B cell (primary cell): Measurements from ENCODE around the gene IGFN1. TPM values are rescaled to one million over a fixed set of nuclear protein-coding genes. Genes with fewer than 3 reads are reported as not detected.

ENCODE experiments used
- ATAC-seq: fragments of 200-7000 bp; cut with Tn5 transposase; one replicate; pipeline ENCODE4 v1.10.0; 2021; ENCODE audit warnings: low read depth, mild to moderate bottlenecking, moderate number of reproducible peaks, moderate library complexity
- CTCF ChIA-PET: fragments of 350-600 bp; sonication (Branson Sonifier 250); formaldehyde crosslinking; loops from one replicate; lab custom pipeline; 2021; ENCODE audit warnings: antibody characterized with exemption, inconsistent platforms; lab: Charles Lee
- POLR2A ChIA-PET: fragments of 350-600 bp; sonication (Branson Sonifier 250); formaldehyde crosslinking; loops from one replicate; lab custom pipeline; 2021; ENCODE audit warnings: antibody characterized with exemption; lab: Charles Lee
- DNase-seq: peaks from one replicate; pipeline ENCODE4 v3.0.0; 2013
- H2AFZ ChIP-seq: 2 replicates; pipeline ENCODE4 v1.6.1; 2012; ENCODE audit warnings: mild to moderate bottlenecking, low read depth, low read length; ENCODE audit not compliant: insufficient read depth, poor library complexity, severe bottlenecking
- H3K27ac ChIP-seq, 2 donors: 1 replicate in 1 of 2; 2 replicates in 1 of 2; pipeline ENCODE4 v1.5.1; 2012 to 2013; ENCODE audit warnings: low read length in 2 of 2, mild to moderate bottlenecking in 2 of 2, moderate library complexity in 1 of 2
- H3K27me3 ChIP-seq, 4 experiments: fragments of 200-600 bp in 1 of 4; sonication (generic) in 1 of 4; replicated peaks in 1 of 4; 1 replicate in 2 of 4; 2 replicates in 2 of 4; pipeline versions ENCODE4 v1.6.1 to v1.7.0; 2013 to 2016; ENCODE audit warnings: low read length in 3 of 4, mild to moderate bottlenecking in 2 of 4, mixed read lengths in 1 of 4, moderate library complexity in 1 of 4; ENCODE audit not compliant: insufficient read depth in 4 of 4, control insufficient read depth in 3 of 4; ENCODE audit errors: control extremely low read depth in 1 of 4
- H3K36me3 ChIP-seq, 2 experiments: replicated peaks in 1 of 2; 1 replicate in 1 of 2; 2 replicates in 1 of 2; pipeline versions ENCODE4 v1.6.1 to v1.7.1; 2013; ENCODE audit warnings: low read length in 1 of 2; ENCODE audit not compliant: insufficient read depth in 2 of 2, control insufficient read depth in 1 of 2; ENCODE audit errors: control extremely low read depth in 1 of 2, extremely low read depth in 1 of 2
- H3K4me1 ChIP-seq, 2 donors: fragments of 200-600 bp in 1 of 2; sonication (generic) in 1 of 2; 1 replicate in 1 of 2; 2 replicates in 1 of 2; pipeline versions ENCODE4 v1.5.1 to v1.6.1; 2013 to 2017; ENCODE audit warnings: low read length in 2 of 2; ENCODE audit not compliant: control insufficient read depth in 2 of 2, insufficient read depth in 2 of 2
- H3K4me2 ChIP-seq: replicated peaks from 2 replicates; pipeline ENCODE3; 2012; ENCODE audit warnings: mild to moderate bottlenecking, low read depth, low read length; ENCODE audit not compliant: poor library complexity, severe bottlenecking
- H3K4me3 ChIP-seq, 5 experiments: fragments of 200-600 bp in 1 of 5; sonication (generic) in 1 of 5; 1 replicate in 3 of 5; 2 replicates in 2 of 5; pipeline versions ENCODE4 v1.5.1 to v1.7.0; 2011 to 2016; ENCODE audit warnings: low read length in 4 of 5, mild to moderate bottlenecking in 4 of 5, low read depth in 2 of 5, control low read depth in 1 of 5, moderate library complexity in 1 of 5; ENCODE audit not compliant: insufficient read depth in 1 of 5; ENCODE audit errors: control extremely low read depth in 1 of 5, extremely low read depth in 1 of 5
- H3K79me2 ChIP-seq: fragments of 200-600 bp; sonication (generic); one replicate; pipeline ENCODE4 v1.6.0; 2016; ENCODE audit warnings: low read length; ENCODE audit not compliant: control insufficient read depth, insufficient read depth
- H3K9ac ChIP-seq: fragments of 200-600 bp; sonication (generic); 2 replicates; pipeline ENCODE4 v1.6.1; 2017; ENCODE audit warnings: mild to moderate bottlenecking, low read length, moderate library complexity
- H3K9me3 ChIP-seq, 3 donors: one replicate each; pipeline versions ENCODE4 v1.6.1 to v1.7.1; 2013; ENCODE audit warnings: low read length in 2 of 3; ENCODE audit not compliant: control insufficient read depth in 2 of 3, insufficient read depth in 1 of 3; ENCODE audit errors: control extremely low read depth in 1 of 3
- H4K20me1 ChIP-seq: 2 replicates; pipeline ENCODE4 v1.6.0; 2012; ENCODE audit warnings: mild to moderate bottlenecking, low read length; ENCODE audit not compliant: insufficient read depth, control insufficient read depth, poor library complexity, severe bottlenecking
- H3K27ac Mint-ChIP-seq: one replicate; pipeline ENCODE4 v1.8.0; 2021; ENCODE audit warnings: mixed read lengths
- H3K27me3 Mint-ChIP-seq: one replicate; pipeline ENCODE4 v1.8.0; 2021; ENCODE audit warnings: mixed read lengths
- H3K4me1 Mint-ChIP-seq: one replicate; pipeline ENCODE4 v1.8.0; 2021; ENCODE audit warnings: mixed read lengths
- H3K4me3 Mint-ChIP-seq: one replicate; pipeline ENCODE4 v1.8.0; 2021; ENCODE audit warnings: mixed read lengths
- H3K9me3 Mint-ChIP-seq: one replicate; pipeline ENCODE4 v1.8.0; 2022; ENCODE audit warnings: mixed read lengths; ENCODE audit not compliant: insufficient read depth
- CTCF ChIP-seq: fragments of 200-600 bp; IDR thresholded peaks from one replicate; pipeline ENCODE4 v1.8.0; 2022; ENCODE audit warnings: antibody characterized with exemption, mild to moderate bottlenecking
- EZH2 ChIP-seq: IDR thresholded peaks from 2 replicates; pipeline ENCODE4 v1.6.1; 2012; ENCODE audit warnings: borderline replicate concordance, low read depth, mild to moderate bottlenecking, moderate library complexity, low read length; ENCODE audit not compliant: insufficient read depth, poor library complexity, severe bottlenecking
- WGBS: methylation state at CpG from one replicate; pipeline ENCODE4 v1.1.5; 2013; ENCODE audit warnings: missing lambda C conversion rate; ENCODE audit not compliant: insufficient coverage; 5-methylcytosine and 5-hydroxymethylcytosine counted together
- intact Hi-C: fragments of 100-400 bp; cut with micrococcal nuclease; formaldehyde crosslinking; loops from one replicate; pipeline ENCODE4 v1.10.0; 2022
- polyA plus RNA-seq: library from polyadenylated mRNA; depleted of rRNA; stranded (reverse); fragments of >200 nt; gene quantifications from 2 replicates; pipeline ENCODE4 v1.2.3, GENCODE V29; 2012
- total RNA-seq, 2 donors: library from RNA; stranded (reverse); fragments of 120-200 nt in 1 of 2; gene quantifications; 1 replicate in 1 of 2; 2 replicates in 1 of 2; pipeline versions ENCODE4 v1.2.3 to v1.2.4, GENCODE V29; 2013 to 2022

IGFN1 gene
- total and polyA plus RNA-seq, 2 donors (not counting 1 experiment from before 2014, with no cell fraction given): not detected

DNA sequence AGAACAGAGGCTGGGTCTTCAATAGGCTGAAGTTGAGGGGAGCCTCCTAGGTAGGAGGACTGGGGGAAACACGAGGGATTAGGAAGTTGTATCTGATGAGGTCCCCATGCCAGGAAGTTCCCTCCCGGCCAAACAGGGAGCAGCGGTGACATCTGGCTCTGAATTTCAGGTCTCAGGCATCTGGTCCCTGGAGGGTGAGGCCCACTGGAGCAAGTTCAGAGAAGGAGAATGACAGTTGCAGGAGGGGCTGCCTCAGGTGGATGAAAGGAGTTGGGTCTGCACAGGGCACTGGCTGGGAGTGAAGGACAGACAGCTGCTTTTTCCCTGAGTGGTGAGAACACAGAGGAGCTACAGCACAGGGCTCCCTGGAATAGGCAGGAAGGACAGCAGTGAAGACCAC lies 45.5 kb upstream of the IGFN1 start:
- DNase-seq (no peak), ATAC-seq (no peak)
- CTCF ChIA-PET: no interaction called here
- Histone ChIP-seq H3K36me3 (peaks cover 0 to 70% of the 10 kb centered on the region in 2 experiments), H3K27ac (no peak overlapping the region), H3K9ac (no peak overlapping the region), H2AFZ (no peak overlapping the region), H3K27me3 (no peaks in the 10 kb centered on the region), H3K4me2 (no peak overlapping the region), H4K20me1 (no peaks in the 10 kb centered on the region), H3K9me3 (no peaks in the 10 kb centered on the region), H3K4me3 (no peak overlapping the region), H3K4me1 (peaks cover 0 to 4% of the 10 kb centered on the region in 2 donors), H3K79me2 (no peaks in the 10 kb centered on the region)
- POLR2A ChIA-PET: interaction anchor here (0.8 kb wide), 1 partner anchor 9 kb away, joined by 3 read pairs; no protein-coding TSS in a partner anchor
- Mint-ChIP-seq H3K9me3 (no peaks in the 10 kb centered on the region), H3K27me3 (no peaks in the 10 kb centered on the region), H3K4me3 (no peak overlapping the region), H3K4me1 (peaks cover under 1% of the 10 kb centered on the region), H3K27ac (no peak overlapping the region)
- 95% methylated on average over 3 of the region's 3 CpGs for WGBS
- TF ChIP-seq CTCF (no peak), EZH2 (no peak)
- intact Hi-C loops: no loop called here

- Histone ChIP-seq H3K36me3 (peaks cover 0 to 72% of the 10 kb centered on the region in 2 experiments), H3K4me1 (no peaks in the 10 kb centered on the region), H3K27ac (no peak overlapping the region), H4K20me1 (no peaks in the 10 kb centered on the region), H3K4me2 (no peak overlapping the region), H3K27me3 (no peaks in the 10 kb centered on the region), H3K4me3 (no peak overlapping the region), H3K9ac (no peak overlapping the region), H3K9me3 (no peaks in the 10 kb centered on the region), H3K79me2 (no peaks in the 10 kb centered on the region), H2AFZ (no peak overlapping the region)
- DNase-seq (no peak), ATAC-seq (no peak)
- CTCF ChIA-PET: no interaction called here
- POLR2A ChIA-PET: interaction anchor here (0.8 kb wide), 1 partner anchor 8 kb away, joined by 3 read pairs; no protein-coding TSS in a partner anchor
- no peak overlapping the region for H3K4me3 Mint-ChIP-seq
- intact Hi-C loops: no loop called here
- no peaks in the 10 kb centered on the region for H3K9me3 Mint-ChIP-seq
- no peaks in the 10 kb centered on the region for H3K4me1 Mint-ChIP-seq
- H3K27ac Mint-ChIP-seq: no peak overlapping the region
- no peaks in the 10 kb centered on the region for H3K27me3 Mint-ChIP-seq
- no peak for TF ChIP-seq EZH2
- TF ChIP-seq CTCF: no peak
- WGBS: 97% methylated on average over 6 of the region's 7 CpGs
These were observed 44.8 kb upstream of the IGFN1 start for GRCh38 chr1:201145816-201146215.
